Astrocyte (in vitro differentiated cells and primary cell): ENCODE measurements around the gene SLC25A43.
"Not testable (repeated sequence)": the region's sequence is repeated elsewhere in the genome, so short reads cannot be mapped to it uniquely, and the experiment has no call there.

Experiments used
- CTCF ChIP-seq: IDR thresholded peaks from 2 replicates; pipeline ENCODE4 v1.5.1; 2011; ENCODE audit warnings: low read depth, mild to moderate bottlenecking, inconsistent platforms, low read length, moderate library complexity; ENCODE audit not compliant: insufficient read depth
- EZH2 ChIP-seq: IDR thresholded peaks from 2 replicates; pipeline ENCODE4 v1.6.1; 2012; ENCODE audit warnings: mild to moderate bottlenecking, low read length, inconsistent platforms; ENCODE audit not compliant: insufficient read depth

GRCh38 chrX:119441295-119441694, 42.2 kb downstream of the SLC25A43 start:
- not testable (repeated sequence) for TF ChIP-seq CTCF, EZH2
